ENCODE data around the gene TRIM28. TPM values are rescaled to one million over a fixed set of nuclear protein-coding genes. Genes with fewer than 3 reads are reported as not detected.

Gene TRIM28
- total RNA-seq, 2 experiments from 2014 or later = 476 to 528 TPM

GRCh38 chr19:58551577-58552471 lies 8.0 kb downstream of the TRIM28 start:
- CTCF ChIA-PET = interaction anchor here (1.0 to 4.5 kb wide), 2 partner anchors 30 to 32 kb away, joined by 3 to 49 read pairs; partner anchors contain the start of gene ZBTB45
- H3K9me3 Mint-ChIP-seq (ENCODE audit: insufficient read depth) = no peaks in the 10 kb centered on the region
- H3K4me3 Mint-ChIP-seq = no peak overlapping the region
- ATAC-seq (no peak), DNase-seq (peak; percentile 20)
- no peak overlapping the region for H3K27ac Mint-ChIP-seq
- no peaks in the 10 kb centered on the region for H3K27me3 Mint-ChIP-seq (ENCODE audit: low read depth)
- POLR2A ChIA-PET = interaction anchor here (1.1 kb wide), 1 partner anchor 19 kb away, joined by 3 read pairs; no protein-coding TSS in a partner anchor
- H3K36me3 Mint-ChIP-seq (ENCODE audit: low read depth) = peaks cover 80% of the 10 kb centered on the region
- peaks cover 46% of the 10 kb centered on the region for H3K4me1 Mint-ChIP-seq (ENCODE audit: low read depth)

GRCh38 chr19:58552655-58553054 lies 8.8 kb downstream of the TRIM28 start:
- Mint-ChIP-seq H3K27ac (peak overlapping the region; percentile 39), H3K27me3 (ENCODE audit: low read depth) (no peaks in the 10 kb centered on the region), H3K9me3 (ENCODE audit: insufficient read depth) (no peaks in the 10 kb centered on the region), H3K36me3 (ENCODE audit: low read depth) (peaks cover 80% of the 10 kb centered on the region), H3K4me3 (peak overlapping the region; percentile 6), H3K4me1 (ENCODE audit: low read depth) (peaks cover 43% of the 10 kb centered on the region)
- DNase-seq (peak; percentile 18), ATAC-seq (no peak)
- POLR2A ChIA-PET = interaction anchor here (0.6 to 3.5 kb wide), 3 partner anchors 8 to 15 kb away, joined by 6 to 51 read pairs (median 11); partner anchors contain the start of gene TRIM28
- CTCF ChIA-PET = interaction anchor here (4.5 kb wide), 1 partner anchor 33 kb away, joined by 49 read pairs; the partner anchor contains the start of gene ZBTB45

DNA sequence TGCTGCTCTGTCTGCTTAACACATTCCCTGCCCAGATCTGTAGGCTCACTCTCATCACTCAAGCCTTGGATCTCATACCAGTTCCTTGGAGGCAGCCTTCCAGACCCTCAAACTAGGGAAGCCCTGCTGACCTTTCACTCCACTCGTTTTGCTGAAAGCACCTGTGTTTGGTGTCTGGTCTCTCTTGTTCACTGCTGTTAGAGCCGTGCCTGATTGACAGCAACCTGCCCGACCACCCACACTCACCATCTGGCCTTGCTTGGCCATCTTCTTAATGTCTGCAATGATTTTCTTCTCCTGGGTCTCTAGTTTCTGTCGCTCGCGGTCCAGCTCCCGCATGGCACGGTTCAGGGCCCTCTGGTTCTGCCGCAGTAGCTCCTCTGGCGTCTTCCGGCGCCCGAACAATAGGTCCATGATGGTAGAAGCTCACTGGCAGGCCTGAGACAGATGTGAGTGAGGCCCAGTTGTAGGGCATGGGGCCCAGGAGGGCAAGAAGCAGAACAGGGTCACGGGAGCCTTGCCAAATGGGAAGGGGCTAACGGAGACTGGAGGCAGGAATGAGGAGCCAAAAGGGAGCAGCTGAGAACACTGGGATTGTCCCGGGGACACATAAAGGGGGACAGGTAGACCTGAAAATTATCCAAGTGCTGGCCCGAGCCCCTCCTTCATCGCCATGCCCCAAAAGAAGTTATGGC lies 10.1 kb downstream of the TRIM28 start:
- H3K4me1 Mint-ChIP-seq (ENCODE audit: low read depth) = peaks cover 36% of the 10 kb centered on the region
- peak overlapping the region; percentile 85 for H3K4me3 Mint-ChIP-seq
- CTCF ChIA-PET = interaction anchor here (2.5 to 4.5 kb wide), 3 partner anchors 27 to 40 kb away, joined by 16 to 49 read pairs (median 17); partner anchors contain the start of gene ZBTB45
- H3K27ac Mint-ChIP-seq = peak overlapping the region; percentile 93
- peak; percentile 21 for DNase-seq
- H3K9me3 Mint-ChIP-seq (ENCODE audit: insufficient read depth) = no peaks in the 10 kb centered on the region
- ATAC-seq = no peak
- no peaks in the 10 kb centered on the region for H3K27me3 Mint-ChIP-seq (ENCODE audit: low read depth)
- H3K36me3 Mint-ChIP-seq (ENCODE audit: low read depth) = peaks cover 74% of the 10 kb centered on the region
- POLR2A ChIA-PET = interaction anchor here (0.9 to 3.5 kb wide), 7 partner anchors 8 to 87 kb away, joined by 3 to 51 read pairs (median 9); partner anchors contain the start of genes TRIM28, ZBTB45 and ZNF324

- CTCF ChIA-PET = interaction anchor here (0.9 to 4.5 kb wide), 6 partner anchors 11 to 226 kb away, joined by 3 to 49 read pairs (median 10); partner anchors contain the start of genes TRIM28 and ZBTB45
- H3K27me3 Mint-ChIP-seq (ENCODE audit: low read depth) = no peaks in the 10 kb centered on the region
- POLR2A ChIA-PET = interaction anchor here (0.8 to 3.5 kb wide), 10 partner anchors 7 to 146 kb away, joined by 3 to 51 read pairs (median 4); partner anchors contain the start of genes TRIM28, ZBTB45, ZNF324 and ZNF584
Measured at GRCh38 chr19:58554494-58555368, 10.9 kb downstream of the TRIM28 start, which contains the start of gene CHMP2A. CHMP2A (minus strand) TSS chr19:58555105; CDS start chr19:58554212, 893 bp downstream.

GRCh38 chr19:58555369-58555885 lies 11.6 kb downstream of the TRIM28 start:
- ChIA-PET CTCF (interaction anchor here (0.9 to 4.5 kb wide), 6 partner anchors 12 to 227 kb away, joined by 3 to 49 read pairs (median 10); partner anchors contain the start of genes TRIM28 and ZBTB45), POLR2A (interaction anchor here (0.8 to 3.5 kb wide), 8 partner anchors 11 to 147 kb away, joined by 3 to 51 read pairs (median 4); partner anchors contain the start of genes TRIM28, ZBTB45 and ZNF584)
- H3K27ac Mint-ChIP-seq = peak overlapping the region; percentile 93
- peak overlapping the region; percentile 85 for H3K4me3 Mint-ChIP-seq
- H3K27me3 Mint-ChIP-seq (ENCODE audit: low read depth) = no peaks in the 10 kb centered on the region
- H3K4me1 Mint-ChIP-seq (ENCODE audit: low read depth) = peaks cover 47% of the 10 kb centered on the region
- ATAC-seq = no peak
- no peak for DNase-seq
- H3K9me3 Mint-ChIP-seq (ENCODE audit: insufficient read depth) = no peaks in the 10 kb centered on the region
- peaks cover 66% of the 10 kb centered on the region for H3K36me3 Mint-ChIP-seq (ENCODE audit: low read depth)

More at GRCh38 chr19:58554494-58555368, 10.9 kb downstream of the TRIM28 start, which contains the start of gene CHMP2A:
- Mint-ChIP-seq H3K9me3 (ENCODE audit: insufficient read depth) (no peaks in the 10 kb centered on the region), H3K36me3 (ENCODE audit: low read depth) (peaks cover 71% of the 10 kb centered on the region), H3K4me1 (ENCODE audit: low read depth) (peaks cover 42% of the 10 kb centered on the region), H3K27ac (peak within 1 kb of the TSS; percentile 93), H3K4me3 (peak within 1 kb of the TSS; percentile 85)
- peak; percentile 98 for DNase-seq
- peak; percentile 32 for ATAC-seq

DNA sequence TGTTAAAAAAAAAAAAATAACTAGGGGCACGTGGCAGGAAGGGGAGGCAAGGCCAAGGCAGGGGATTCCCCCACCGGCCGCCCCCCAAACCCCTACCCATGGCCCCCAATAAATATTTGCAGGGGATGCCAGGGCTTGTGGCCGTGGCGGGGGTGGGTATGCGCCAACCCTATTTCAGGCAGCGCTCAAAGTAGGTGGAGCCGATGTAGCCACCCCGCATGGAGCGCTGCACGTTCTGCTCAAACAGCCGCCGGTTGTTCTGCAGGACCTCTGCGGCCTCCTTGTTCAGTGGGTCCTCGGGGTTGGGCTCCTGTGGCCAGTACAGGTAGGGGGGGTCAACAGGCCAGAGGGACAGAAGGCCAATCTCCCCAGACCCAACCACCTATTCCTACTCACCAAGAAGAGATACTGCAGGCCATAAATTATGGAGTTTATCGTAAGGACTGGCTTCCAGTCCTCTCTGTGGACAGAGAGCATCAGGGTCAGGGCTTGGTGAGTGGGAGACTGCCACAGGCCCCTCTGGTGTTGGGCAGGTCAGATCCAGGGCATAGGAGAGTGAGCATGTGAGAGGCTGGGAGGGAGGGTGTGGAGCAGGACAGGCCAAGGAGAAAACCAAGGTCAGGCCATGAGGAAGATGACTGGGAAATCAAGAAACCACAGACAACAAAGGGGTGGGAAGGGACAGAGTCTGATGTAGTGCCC lies 12.2 kb downstream of the TRIM28 start:
- Mint-ChIP-seq H3K4me3 (peak overlapping the region; percentile 89), H3K36me3 (ENCODE audit: low read depth) (peaks cover 63% of the 10 kb centered on the region), H3K27me3 (ENCODE audit: low read depth) (no peaks in the 10 kb centered on the region), H3K4me1 (ENCODE audit: low read depth) (peaks cover 53% of the 10 kb centered on the region), H3K9me3 (ENCODE audit: insufficient read depth) (no peaks in the 10 kb centered on the region), H3K27ac (peak overlapping the region; percentile 96)
- DNase-seq (peak; percentile 20), ATAC-seq (no peak)
- ChIA-PET POLR2A (interaction anchor here (1.0 to 3.5 kb wide), 5 partner anchors 11 to 148 kb away, joined by 3 to 51 read pairs (median 9); partner anchors contain the start of genes TRIM28, ZBTB45 and ZNF584), CTCF (interaction anchor here (0.9 to 4.5 kb wide), 6 partner anchors 13 to 228 kb away, joined by 3 to 49 read pairs (median 10); partner anchors contain the start of genes TRIM28 and ZBTB45)

- H3K4me1 Mint-ChIP-seq (ENCODE audit: low read depth) = peaks cover 60% of the 10 kb centered on the region
- POLR2A ChIA-PET = interaction anchor here (1.2 to 1.5 kb wide), 2 partner anchors 15 to 37 kb away, joined by 4 to 5 read pairs; partner anchors contain the start of gene ZBTB45
- no peaks in the 10 kb centered on the region for H3K9me3 Mint-ChIP-seq (ENCODE audit: insufficient read depth)
- no peaks in the 10 kb centered on the region for H3K27me3 Mint-ChIP-seq (ENCODE audit: low read depth)
- DNase-seq = peak; percentile 23
- peaks cover 64% of the 10 kb centered on the region for H3K36me3 Mint-ChIP-seq (ENCODE audit: low read depth)
- H3K4me3 Mint-ChIP-seq = peak overlapping the region; percentile 89
- CTCF ChIA-PET = interaction anchor here (1.3 kb wide), 1 partner anchor 36 kb away, joined by 5 read pairs; no protein-coding TSS in a partner anchor
- no peak for ATAC-seq
- peak overlapping the region; percentile 96 for H3K27ac Mint-ChIP-seq
Measured at GRCh38 chr19:58556622-58557220, 12.9 kb downstream of the TRIM28 start.

DNA sequence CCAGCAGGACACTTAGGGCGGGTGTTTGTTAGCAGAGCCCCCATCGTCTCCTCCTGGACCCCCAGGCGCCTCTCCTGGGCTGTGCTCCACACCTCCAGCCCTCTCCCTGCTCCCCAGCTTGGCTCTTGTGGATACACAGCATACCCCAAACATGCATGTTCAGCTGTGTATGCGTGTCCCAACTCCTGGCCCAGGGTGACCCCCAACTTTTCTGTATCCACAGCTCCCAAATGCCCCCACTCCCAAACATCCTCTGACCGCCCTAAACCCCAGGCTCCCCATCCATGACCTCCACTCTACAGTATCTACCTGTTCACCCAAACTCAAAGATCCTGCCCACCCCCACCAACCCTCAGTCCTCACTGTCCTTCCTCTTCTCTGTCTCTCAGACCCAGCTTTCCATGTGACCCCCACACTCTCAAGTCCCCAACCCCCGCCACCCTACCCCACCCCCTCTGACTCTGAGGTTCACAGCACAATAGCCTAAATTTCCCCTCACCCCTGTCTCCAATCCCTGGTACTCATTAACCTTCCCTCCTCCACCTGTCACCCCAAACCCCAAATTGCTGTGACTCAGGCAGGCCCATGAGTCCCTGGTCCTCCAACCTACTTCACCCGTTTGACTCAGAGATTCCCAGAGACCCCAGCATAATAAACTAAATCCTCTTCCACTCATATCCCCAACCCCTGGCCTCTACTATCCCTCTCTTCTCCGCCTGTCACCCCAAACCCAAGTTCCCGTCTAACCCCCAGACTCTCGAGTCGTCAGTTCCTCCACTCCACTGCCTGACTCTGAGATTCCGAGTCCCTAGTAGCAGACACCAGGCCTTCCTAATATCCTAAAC lies 13.6 kb downstream of the TRIM28 start:
- H3K9me3 Mint-ChIP-seq (ENCODE audit: insufficient read depth) = no peaks in the 10 kb centered on the region
- DNase-seq (peak; percentile 31), ATAC-seq (no peak)
- H3K36me3 Mint-ChIP-seq (ENCODE audit: low read depth) = peaks cover 63% of the 10 kb centered on the region
- no peaks in the 10 kb centered on the region for H3K27me3 Mint-ChIP-seq (ENCODE audit: low read depth)
- peak overlapping the region; percentile 89 for H3K4me3 Mint-ChIP-seq
- ChIA-PET CTCF (interaction anchor here (1.3 kb wide), 1 partner anchor 37 kb away, joined by 5 read pairs; no protein-coding TSS in a partner anchor), POLR2A (interaction anchor here (0.9 to 1.5 kb wide), 4 partner anchors 12 to 43 kb away, joined by 3 to 5 read pairs (median 4); partner anchors contain the start of gene ZBTB45)
- peak overlapping the region; percentile 96 for H3K27ac Mint-ChIP-seq
- H3K4me1 Mint-ChIP-seq (ENCODE audit: low read depth) = peaks cover 67% of the 10 kb centered on the region
